Gastrocnemius medialis (tissue), 4 donors: ENCODE data around the gene PKMYT1.

Experiments used
- POLR2A ChIP-seq, 2 donors: fragments of 450-650 bp; IDR thresholded peaks; one replicate each; pipeline ENCODE4 v1.6.1; 2017; ENCODE audit warnings: antibody characterized with exemption in 2 of 2, mild to moderate bottlenecking in 2 of 2, moderate library complexity in 2 of 2
- TF ChIP-seq, protein P1 (sequence below), 5 experiments: fragments of 450-650 bp in 3 of 5; fragments of 200-600 bp in 2 of 5; sonication (generic) in 2 of 5; IDR thresholded peaks in 4 of 5; conservative IDR thresholded peaks in 1 of 5; 1 replicate in 4 of 5; 2 replicates in 1 of 5; pipeline ENCODE4 v1.5.1; 2016 to 2019; ENCODE audit warnings: antibody characterized with exemption in 5 of 5, mild to moderate bottlenecking in 3 of 5, moderate library complexity in 3 of 5

DNA sequence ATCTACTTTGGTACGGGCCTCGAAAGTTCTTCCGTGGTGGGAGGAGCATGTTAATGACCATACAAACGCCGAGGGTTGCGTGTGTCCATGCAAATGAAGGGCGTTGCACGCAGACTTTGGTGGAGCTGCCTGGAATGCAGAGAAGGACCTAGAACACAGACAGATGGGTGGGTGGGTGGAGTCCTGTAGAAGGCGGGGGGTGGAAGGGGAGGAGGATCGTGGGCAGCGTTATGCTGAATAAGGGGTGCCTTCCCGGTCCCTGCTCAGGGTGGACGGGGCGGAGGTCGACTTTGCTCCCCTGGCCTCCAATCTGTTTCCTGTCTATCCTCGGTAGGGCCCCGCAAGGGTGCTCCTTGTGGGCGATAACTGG is 11.9 kb downstream of the PKMYT1 start:
- TF ChIP-seq, protein P1, sequence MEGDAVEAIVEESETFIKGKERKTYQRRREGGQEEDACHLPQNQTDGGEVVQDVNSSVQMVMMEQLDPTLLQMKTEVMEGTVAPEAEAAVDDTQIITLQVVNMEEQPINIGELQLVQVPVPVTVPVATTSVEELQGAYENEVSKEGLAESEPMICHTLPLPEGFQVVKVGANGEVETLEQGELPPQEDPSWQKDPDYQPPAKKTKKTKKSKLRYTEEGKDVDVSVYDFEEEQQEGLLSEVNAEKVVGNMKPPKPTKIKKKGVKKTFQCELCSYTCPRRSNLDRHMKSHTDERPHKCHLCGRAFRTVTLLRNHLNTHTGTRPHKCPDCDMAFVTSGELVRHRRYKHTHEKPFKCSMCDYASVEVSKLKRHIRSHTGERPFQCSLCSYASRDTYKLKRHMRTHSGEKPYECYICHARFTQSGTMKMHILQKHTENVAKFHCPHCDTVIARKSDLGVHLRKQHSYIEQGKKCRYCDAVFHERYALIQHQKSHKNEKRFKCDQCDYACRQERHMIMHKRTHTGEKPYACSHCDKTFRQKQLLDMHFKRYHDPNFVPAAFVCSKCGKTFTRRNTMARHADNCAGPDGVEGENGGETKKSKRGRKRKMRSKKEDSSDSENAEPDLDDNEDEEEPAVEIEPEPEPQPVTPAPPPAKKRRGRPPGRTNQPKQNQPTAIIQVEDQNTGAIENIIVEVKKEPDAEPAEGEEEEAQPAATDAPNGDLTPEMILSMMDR (IDR thresholded peaks at IDR 0.05 in 4 of 5, conservative IDR thresholded peaks at IDR 0.05 in 1 of 5) = no peak
- no peak for TF ChIP-seq POLR2A (IDR thresholded peaks at IDR 0.05)
